Endothelial cell of umbilical vein (primary cell): Measurements from ENCODE around the gene ZNF423. TPM values are rescaled to one million over a fixed set of nuclear protein-coding genes. Genes with fewer than 3 reads are reported as not detected.

Experiments used
- BruUV-seq: library from RNA; stranded (reverse); fragments of 400-500 nt; replicated peaks from 2 replicates; lab custom pipeline; 2021; lab: Mats Ljungman, UMichigan
- CTCF ChIA-PET: fragments of 300-600, 350-600 bp; sonication (Branson Sonifier 250); formaldehyde crosslinking; loops from one replicate; lab custom pipeline; 2021; ENCODE audit warnings: antibody characterized with exemption, inconsistent platforms; lab: Charles Lee
- POLR2A ChIA-PET: fragments of 300-600, 350-600 bp; sonication (Branson Sonifier 250); formaldehyde crosslinking; loops from one replicate; lab custom pipeline; 2021; ENCODE audit warnings: antibody characterized with exemption, inconsistent platforms; lab: Charles Lee
- DNase-seq: peaks from one replicate; pipeline ENCODE4 v3.0.0-alpha.2; 2011; ENCODE audit warnings: low read depth, low spot score
- FAIRE-seq: peaks from 2 replicates; lab custom pipeline; 2011; peaks lifted over from hg19 to GRCh38; lab: Jason Lieb, UNC
- H2AFZ ChIP-seq: 2 replicates; pipeline ENCODE4 v1.6.0; 2012; ENCODE audit warnings: low read depth, low read length, control low read depth, inconsistent platforms
- H3K27ac ChIP-seq: 2 replicates; pipeline ENCODE4 v1.5.1; 2011; ENCODE audit warnings: low read depth, mild to moderate bottlenecking, control low read depth, low read length, moderate library complexity; ENCODE audit not compliant: insufficient read depth
- H3K27me3 ChIP-seq, 2 experiments: 2 replicates each; pipeline versions ENCODE4 v1.6.0 to v1.6.1; 2011; ENCODE audit warnings: low read length in 2 of 2, mixed read lengths in 1 of 2; ENCODE audit not compliant: control insufficient read depth in 2 of 2, insufficient read depth in 2 of 2
- H3K36me3 ChIP-seq, 2 experiments: 2 replicates in 1 of 2; 3 replicates in 1 of 2; pipeline ENCODE4 v1.5.1; 2011; ENCODE audit warnings: low read length in 2 of 2, mild to moderate bottlenecking in 1 of 2, moderate library complexity in 1 of 2; ENCODE audit not compliant: control insufficient read depth in 2 of 2, insufficient read depth in 2 of 2; ENCODE audit errors: extremely low read depth in 1 of 2
- H3K4me1 ChIP-seq: 3 replicates; pipeline ENCODE4 v1.5.1; 2011; ENCODE audit warnings: mild to moderate bottlenecking, low read length; ENCODE audit not compliant: control insufficient read depth, insufficient read depth; ENCODE audit errors: extremely low read depth
- H3K4me2 ChIP-seq: 2 replicates; pipeline ENCODE4 v1.6.1; 2011; ENCODE audit warnings: low read length, control low read depth, mixed read lengths; ENCODE audit not compliant: insufficient read depth
- H3K4me3 ChIP-seq, 3 experiments: fragments of 200-600 bp in 1 of 3; sonication (generic), shearing (Covaris generic) in 1 of 3; replicated peaks in 1 of 3; 2 replicates each; pipeline ENCODE4 v1.5.1; 2011 to 2016; ENCODE audit warnings: control low read depth in 3 of 3, low read length in 3 of 3, mild to moderate bottlenecking in 2 of 3, inconsistent platforms in 1 of 3, low read depth in 1 of 3, moderate library complexity in 1 of 3; ENCODE audit not compliant: insufficient read depth in 1 of 3
- H3K79me2 ChIP-seq: 2 replicates; pipeline ENCODE4 v1.6.0; 2012; ENCODE audit warnings: low read length, inconsistent platforms; ENCODE audit not compliant: control insufficient read depth, insufficient read depth
- H3K9ac ChIP-seq: replicated peaks from 2 replicates; pipeline ENCODE3; 2011; ENCODE audit warnings: low read length, control low read depth; ENCODE audit not compliant: insufficient read depth; ENCODE audit errors: extremely low read depth
- H3K9me1 ChIP-seq: replicated peaks from 3 replicates; pipeline ENCODE4 v1.6.0; 2011; ENCODE audit warnings: mild to moderate bottlenecking, low read length; ENCODE audit not compliant: control insufficient read depth, insufficient read depth; ENCODE audit errors: extremely low read depth
- H3K9me3 ChIP-seq: replicated peaks from 2 replicates; pipeline ENCODE4 v1.5.1; 2012; ENCODE audit warnings: low read length, inconsistent platforms; ENCODE audit not compliant: control insufficient read depth, insufficient read depth
- H4K20me1 ChIP-seq: replicated peaks from 2 replicates; pipeline ENCODE3; 2011; ENCODE audit warnings: mild to moderate bottlenecking, low read length; ENCODE audit not compliant: control insufficient read depth, insufficient read depth; ENCODE audit errors: extremely low read depth
- CTCF ChIP-seq, 2 donors: IDR thresholded peaks; 1 replicate in 1 of 2; 2 replicates in 1 of 2; pipeline ENCODE4 v1.5.1; 2011; ENCODE audit warnings: low read length in 2 of 2, mild to moderate bottlenecking in 2 of 2, moderate library complexity in 2 of 2, control low read depth in 1 of 2, inconsistent platforms in 1 of 2, low read depth in 1 of 2; ENCODE audit not compliant: insufficient read depth in 1 of 2; ENCODE audit errors: extremely low read depth in 1 of 2
- EZH2 ChIP-seq: IDR thresholded peaks from 2 replicates; pipeline ENCODE4 v1.6.1; 2012; ENCODE audit warnings: borderline replicate concordance, low read depth, mild to moderate bottlenecking, moderate library complexity, low read length, inconsistent platforms; ENCODE audit not compliant: severe bottlenecking
- FOS ChIP-seq: IDR thresholded peaks from 2 replicates; pipeline ENCODE4 v1.6.1; 2011; ENCODE audit warnings: mild to moderate bottlenecking, low read length, moderate library complexity, borderline replicate concordance; ENCODE audit not compliant: insufficient read depth
- GATA2 ChIP-seq: IDR thresholded peaks from 2 replicates; pipeline ENCODE4 v1.7.0; 2011; ENCODE audit warnings: low read depth, mild to moderate bottlenecking, moderate library complexity, mixed read lengths, low read length; ENCODE audit not compliant: insufficient read length, insufficient read depth
- JUN ChIP-seq: IDR thresholded peaks from 2 replicates; pipeline ENCODE4 v1.6.1; 2011; ENCODE audit warnings: borderline replicate concordance, low read depth; ENCODE audit not compliant: insufficient read length, insufficient read depth
- MAX ChIP-seq: IDR thresholded peaks from 2 replicates; pipeline ENCODE4 v1.6.1; 2011; ENCODE audit not compliant: insufficient read depth, insufficient read length
- MYC ChIP-seq: IDR thresholded peaks from one replicate; pipeline ENCODE4 v1.6.1; 2011; ENCODE audit warnings: mild to moderate bottlenecking, low read depth, low read length
- POLR2A ChIP-seq: IDR thresholded peaks from 2 replicates; pipeline ENCODE4 v1.6.1; 2012; ENCODE audit warnings: low read depth, mild to moderate bottlenecking, control low read depth, low read length
- POLR2AphosphoS5 ChIP-seq: IDR thresholded peaks from 2 replicates; pipeline ENCODE4 v1.6.1; 2012; ENCODE audit warnings: low read depth, mild to moderate bottlenecking, control low read depth, low read length, moderate library complexity; ENCODE audit not compliant: insufficient read depth
- dilution Hi-C: fragments of 300-500 bp; cut with MboI; formaldehyde crosslinking; loops from one replicate; pipeline ENCODE4 v1.15.0; 2019; ENCODE audit warnings: low sequenced_read_pairs; ENCODE audit not compliant: extremely low pct_ligation_motif_present
- intact Hi-C: fragments of 100-400 bp; cut with micrococcal nuclease; formaldehyde crosslinking; loops from one replicate; pipeline ENCODE4 v1.10.0; 2022
- polyA plus RNA-seq, 4 experiments: library from polyadenylated mRNA; depleted of rRNA in 3 of 4; stranded (reverse) in 3 of 4; unstranded in 1 of 4; fragments of >200 nt; gene quantifications; 2 replicates each; pipeline versions ENCODE4 v1.2.1 to v1.2.3, GENCODE V29; 2011 to 2012; ENCODE audit warnings: missing spikeins in 1 of 4
- total RNA-seq: library from RNA; stranded (reverse); gene quantifications from 2 replicates; pipeline ENCODE4 v1.2.3, GENCODE V29; 2021

ZNF423 gene
- total and polyA plus RNA-seq, 2 donors (not counting 3 experiments of a cell fraction or from before 2014, with no cell fraction given), result 2.2 to 8.1 TPM

GRCh38 chr16:49596068-49596467, 259.8 kb downstream of the ZNF423 start:
- peak; percentile 51 for DNase-seq
- H3K9ac ChIP-seq, result peak overlapping the region; percentile 21
- BruUV-seq, result no TSS peak
- H4K20me1 ChIP-seq, result no peaks in the 10 kb centered on the region
- peak overlapping the region; percentile 51 for H3K4me2 ChIP-seq
- no peaks in the 10 kb centered on the region for H3K9me1 ChIP-seq
- no peak overlapping the region for H3K27ac ChIP-seq
- no peaks in the 10 kb centered on the region for H3K36me3 ChIP-seq
- POLR2A ChIA-PET, result no interaction called here
- TF ChIP-seq POLR2A (no peak), MAX (no peak), FOS (no peak), MYC (no peak), GATA2 (no peak), CTCF (IDR thresholded peaks at IDR 0.05; ENCODE audit: extremely low read depth in 1 of 2, insufficient read depth in 1 of 2, low read depth in 1 of 2, low read length in 2 of 2) (no peak), POLR2AphosphoS5 (no peak), EZH2 (no peak), JUN (no peak)
- CTCF ChIA-PET, result interaction anchor here (0.8 to 1.3 kb wide), 14 partner anchors 9 to 281 kb away, joined by 3 to 7 read pairs (median 4); no protein-coding TSS in a partner anchor
- no peaks in the 10 kb centered on the region for H3K9me3 ChIP-seq
- no peaks in the 10 kb centered on the region for H3K27me3 ChIP-seq
- dilution Hi-C loops (no loop called here), intact Hi-C loops (loop anchor here (2.0 kb wide), 1 partner anchor 261 kb away; the partner anchor contains the start of gene ZNF423)
- H3K4me3 ChIP-seq, result peak overlapping the region in 1 of 3 experiments; percentile 7
- H3K4me1 ChIP-seq, result peaks cover 4% of the 10 kb centered on the region
- H2AFZ ChIP-seq, result peak overlapping the region; percentile 44
- peak; percentile 64 for FAIRE-seq
- H3K79me2 ChIP-seq, result no peaks in the 10 kb centered on the region
